ENCODE results near the gene ZNF746. TPM values are rescaled to one million over a fixed set of nuclear protein-coding genes. Genes with fewer than 3 reads are reported as not detected.
"Not testable (repeated sequence)": the region's sequence is repeated elsewhere in the genome, so short reads cannot be mapped to it uniquely, and the experiment has no call there.

ZNF746 gene
- polyA plus RNA-seq, 1 donor from 2014 or later, result 17.2 TPM

DNA sequence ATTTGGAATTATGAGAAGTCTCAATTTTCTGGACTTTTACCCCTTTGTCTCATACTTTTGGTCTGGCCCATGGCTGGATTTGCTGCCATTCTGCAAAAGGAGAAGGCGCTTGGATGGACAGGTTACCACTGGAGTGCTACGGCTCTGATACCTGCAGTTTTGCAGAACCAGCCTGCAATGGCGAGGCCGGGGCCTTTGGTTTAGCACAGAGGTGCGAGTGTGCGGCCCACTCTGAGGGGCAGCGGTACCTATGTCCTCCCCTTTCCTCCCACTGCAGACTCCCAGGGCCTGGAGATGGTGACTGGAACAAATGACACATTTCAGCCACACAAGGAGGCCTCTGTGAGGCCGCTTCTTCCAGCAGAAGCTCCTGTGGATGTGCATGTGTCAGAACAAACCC lies 48.6 kb downstream of the ZNF746 start:
- Histone ChIP-seq H3K27ac (ENCODE audit: low read length) (no peak overlapping the region), H3K4me3 (ENCODE audit: low read length) (no peak overlapping the region), H3K36me3 (ENCODE audit: insufficient read depth, low read length) (peaks cover 8% of the 10 kb centered on the region), H2AFZ (ENCODE audit: low read depth, low read length) (no peak overlapping the region), H3K27me3 (ENCODE audit: insufficient read depth, low read depth, low read length) (no peaks in the 10 kb centered on the region), H3K4me2 (ENCODE audit: low read length) (no peak overlapping the region), H3K9ac (ENCODE audit: low read length) (no peak overlapping the region), H3F3A (ENCODE audit: insufficient read depth, low read length, poor library complexity, severe bottlenecking) (no peaks in the 10 kb centered on the region), H4K20me1 (ENCODE audit: insufficient read depth) (no peaks in the 10 kb centered on the region), H3K9me3 (ENCODE audit: low read length) (no peaks in the 10 kb centered on the region), H3K79me2 (replicated peaks; ENCODE audit: insufficient read depth, low read length) (no peaks in the 10 kb centered on the region), H3K9me2 (ENCODE audit: insufficient read depth, low read length) (no peaks in the 10 kb centered on the region)
- TF ChIP-seq, protein P1, sequence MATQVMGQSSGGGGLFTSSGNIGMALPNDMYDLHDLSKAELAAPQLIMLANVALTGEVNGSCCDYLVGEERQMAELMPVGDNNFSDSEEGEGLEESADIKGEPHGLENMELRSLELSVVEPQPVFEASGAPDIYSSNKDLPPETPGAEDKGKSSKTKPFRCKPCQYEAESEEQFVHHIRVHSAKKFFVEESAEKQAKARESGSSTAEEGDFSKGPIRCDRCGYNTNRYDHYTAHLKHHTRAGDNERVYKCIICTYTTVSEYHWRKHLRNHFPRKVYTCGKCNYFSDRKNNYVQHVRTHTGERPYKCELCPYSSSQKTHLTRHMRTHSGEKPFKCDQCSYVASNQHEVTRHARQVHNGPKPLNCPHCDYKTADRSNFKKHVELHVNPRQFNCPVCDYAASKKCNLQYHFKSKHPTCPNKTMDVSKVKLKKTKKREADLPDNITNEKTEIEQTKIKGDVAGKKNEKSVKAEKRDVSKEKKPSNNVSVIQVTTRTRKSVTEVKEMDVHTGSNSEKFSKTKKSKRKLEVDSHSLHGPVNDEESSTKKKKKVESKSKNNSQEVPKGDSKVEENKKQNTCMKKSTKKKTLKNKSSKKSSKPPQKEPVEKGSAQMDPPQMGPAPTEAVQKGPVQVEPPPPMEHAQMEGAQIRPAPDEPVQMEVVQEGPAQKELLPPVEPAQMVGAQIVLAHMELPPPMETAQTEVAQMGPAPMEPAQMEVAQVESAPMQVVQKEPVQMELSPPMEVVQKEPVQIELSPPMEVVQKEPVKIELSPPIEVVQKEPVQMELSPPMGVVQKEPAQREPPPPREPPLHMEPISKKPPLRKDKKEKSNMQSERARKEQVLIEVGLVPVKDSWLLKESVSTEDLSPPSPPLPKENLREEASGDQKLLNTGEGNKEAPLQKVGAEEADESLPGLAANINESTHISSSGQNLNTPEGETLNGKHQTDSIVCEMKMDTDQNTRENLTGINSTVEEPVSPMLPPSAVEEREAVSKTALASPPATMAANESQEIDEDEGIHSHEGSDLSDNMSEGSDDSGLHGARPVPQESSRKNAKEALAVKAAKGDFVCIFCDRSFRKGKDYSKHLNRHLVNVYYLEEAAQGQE (IDR thresholded peaks at IDR 0.05; ENCODE audit: borderline replicate concordance), result no peak
- no peak for TF ChIP-seq EP300 (conservative IDR thresholded peaks at IDR 0.05; ENCODE audit: poor library complexity, severe bottlenecking)
- no peak for TF ChIP-seq EZH2 (IDR thresholded peaks at IDR 0.05; ENCODE audit: borderline replicate concordance, insufficient read depth, low read length, poor library complexity, severe bottlenecking)
- TF ChIP-seq RAD21 (conservative IDR thresholded peaks at IDR 0.05), result no peak
- no peak for TF ChIP-seq MXI1 (conservative IDR thresholded peaks at IDR 0.05; ENCODE audit: poor library complexity, severe bottlenecking)
- TF ChIP-seq, protein P2, sequence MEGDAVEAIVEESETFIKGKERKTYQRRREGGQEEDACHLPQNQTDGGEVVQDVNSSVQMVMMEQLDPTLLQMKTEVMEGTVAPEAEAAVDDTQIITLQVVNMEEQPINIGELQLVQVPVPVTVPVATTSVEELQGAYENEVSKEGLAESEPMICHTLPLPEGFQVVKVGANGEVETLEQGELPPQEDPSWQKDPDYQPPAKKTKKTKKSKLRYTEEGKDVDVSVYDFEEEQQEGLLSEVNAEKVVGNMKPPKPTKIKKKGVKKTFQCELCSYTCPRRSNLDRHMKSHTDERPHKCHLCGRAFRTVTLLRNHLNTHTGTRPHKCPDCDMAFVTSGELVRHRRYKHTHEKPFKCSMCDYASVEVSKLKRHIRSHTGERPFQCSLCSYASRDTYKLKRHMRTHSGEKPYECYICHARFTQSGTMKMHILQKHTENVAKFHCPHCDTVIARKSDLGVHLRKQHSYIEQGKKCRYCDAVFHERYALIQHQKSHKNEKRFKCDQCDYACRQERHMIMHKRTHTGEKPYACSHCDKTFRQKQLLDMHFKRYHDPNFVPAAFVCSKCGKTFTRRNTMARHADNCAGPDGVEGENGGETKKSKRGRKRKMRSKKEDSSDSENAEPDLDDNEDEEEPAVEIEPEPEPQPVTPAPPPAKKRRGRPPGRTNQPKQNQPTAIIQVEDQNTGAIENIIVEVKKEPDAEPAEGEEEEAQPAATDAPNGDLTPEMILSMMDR (IDR thresholded peaks at IDR 0.05; ENCODE audit: poor library complexity, severe bottlenecking), result no peak
- no peak for TF ChIP-seq TAF1 (IDR thresholded peaks at IDR 0.05; ENCODE audit: low read depth)
- TF ChIP-seq SMC3 (conservative IDR thresholded peaks at IDR 0.05; ENCODE audit: poor library complexity), result no peak
- no peak for TF ChIP-seq POLR2AphosphoS5 (IDR thresholded peaks at IDR 0.05)

DNA sequence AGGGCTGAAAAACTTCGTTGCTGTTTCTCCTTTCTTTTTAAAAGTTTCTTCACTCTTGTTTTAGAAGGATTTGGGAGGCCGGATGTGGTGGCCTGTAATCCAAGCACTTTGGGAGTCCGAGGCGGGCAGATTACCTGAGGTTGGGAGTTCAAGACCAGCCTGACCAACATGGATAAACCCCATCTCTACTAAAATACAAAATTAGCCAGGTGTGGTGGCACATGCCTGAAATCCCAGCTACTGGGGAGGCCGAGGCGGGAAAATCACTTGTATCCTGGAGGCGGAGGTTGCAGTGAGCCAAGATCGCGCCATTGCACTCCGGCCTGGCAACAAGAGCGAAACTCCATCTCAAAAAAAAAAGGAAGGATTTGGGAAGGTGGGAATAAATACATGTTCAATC lies 51.6 kb downstream of the ZNF746 start:
- H3K79me2 ChIP-seq (replicated peaks; ENCODE audit: insufficient read depth, low read length); H3F3A ChIP-seq (ENCODE audit: insufficient read depth, low read length, poor library complexity, severe bottlenecking); H3K36me3 ChIP-seq (ENCODE audit: insufficient read depth, low read length); H3K9me2 ChIP-seq (ENCODE audit: insufficient read depth, low read length); H3K27ac ChIP-seq (ENCODE audit: low read length); H2AFZ ChIP-seq (ENCODE audit: low read depth, low read length); H4K20me1 ChIP-seq (ENCODE audit: insufficient read depth); H3K4me3 ChIP-seq (ENCODE audit: low read length); H3K9me3 ChIP-seq (ENCODE audit: low read length); H3K9ac ChIP-seq (ENCODE audit: low read length); H3K4me2 ChIP-seq (ENCODE audit: low read length); H3K27me3 ChIP-seq (ENCODE audit: insufficient read depth, low read depth, low read length): not testable (repeated sequence)

DNA sequence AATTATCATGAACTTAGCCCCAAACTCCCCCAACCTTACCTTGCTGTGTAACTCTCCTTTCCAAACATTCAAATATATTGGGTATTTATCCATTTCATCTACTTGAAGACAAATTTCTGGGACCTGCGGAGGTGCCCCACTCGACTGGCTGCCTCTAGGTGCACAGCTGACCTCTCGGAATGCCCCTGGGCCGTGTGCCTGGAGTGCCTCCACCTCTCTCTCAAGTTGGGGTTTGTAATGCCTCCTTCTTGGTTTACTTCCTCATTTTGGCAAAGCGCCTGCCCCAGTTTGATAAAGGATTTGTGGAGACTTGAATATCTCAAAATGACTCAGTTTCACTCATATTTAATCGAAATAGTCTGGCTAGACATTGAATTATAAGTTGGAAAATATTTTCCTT lies 53.3 kb downstream of the ZNF746 start:
- Histone ChIP-seq H3K79me2 (replicated peaks; ENCODE audit: insufficient read depth, low read length) (no peaks in the 10 kb centered on the region), H3K27ac (ENCODE audit: low read length) (no peak overlapping the region), H3F3A (ENCODE audit: insufficient read depth, low read length, poor library complexity, severe bottlenecking) (no peaks in the 10 kb centered on the region), H3K9me2 (ENCODE audit: insufficient read depth, low read length) (no peaks in the 10 kb centered on the region), H3K4me3 (ENCODE audit: low read length) (no peak overlapping the region), H3K4me2 (ENCODE audit: low read length) (no peak overlapping the region), H3K27me3 (ENCODE audit: insufficient read depth, low read depth, low read length) (no peaks in the 10 kb centered on the region), H4K20me1 (ENCODE audit: insufficient read depth) (no peaks in the 10 kb centered on the region), H2AFZ (ENCODE audit: low read depth, low read length) (no peak overlapping the region), H3K9ac (ENCODE audit: low read length) (no peak overlapping the region), H3K36me3 (ENCODE audit: insufficient read depth, low read length) (peaks cover 8% of the 10 kb centered on the region), H3K9me3 (ENCODE audit: low read length) (no peaks in the 10 kb centered on the region)
- TF ChIP-seq TAF1 (IDR thresholded peaks at IDR 0.05; ENCODE audit: low read depth), result no peak
- TF ChIP-seq, protein P2 (IDR thresholded peaks at IDR 0.05; ENCODE audit: poor library complexity, severe bottlenecking), result no peak
- no peak for TF ChIP-seq EZH2 (IDR thresholded peaks at IDR 0.05; ENCODE audit: borderline replicate concordance, insufficient read depth, low read length, poor library complexity, severe bottlenecking)
- TF ChIP-seq, protein P1 (IDR thresholded peaks at IDR 0.05; ENCODE audit: borderline replicate concordance), result no peak
- no peak for TF ChIP-seq MXI1 (conservative IDR thresholded peaks at IDR 0.05; ENCODE audit: poor library complexity, severe bottlenecking)
- TF ChIP-seq EP300 (conservative IDR thresholded peaks at IDR 0.05; ENCODE audit: poor library complexity, severe bottlenecking), result no peak
- TF ChIP-seq RAD21 (conservative IDR thresholded peaks at IDR 0.05), result no peak
- no peak for TF ChIP-seq POLR2AphosphoS5 (IDR thresholded peaks at IDR 0.05)
- TF ChIP-seq SMC3 (conservative IDR thresholded peaks at IDR 0.05; ENCODE audit: poor library complexity), result no peak
